Articular chondrocyte of knee joint (primary cell): ENCODE data around the gene INO80B. TPM values are rescaled to one million over a fixed set of nuclear protein-coding genes. Genes with fewer than 3 reads are reported as not detected.

Experiments
- total RNA-seq: library from RNA; depleted of rRNA; stranded (reverse); fragments of >200 nt; gene quantifications from 2 replicates; pipeline ENCODE4 v1.2.3, GENCODE V29; 2012

The INO80B gene
- 12.2 and 12.3 TPM in 2 replicates for total RNA-seq

GRCh38 chr2:74454654-74455511, at the start of gene INO80B:
Gene INO80B (plus strand): TSS chr2:74455087. CDS start chr2:74455117, 30 bp downstream.

GRCh38 chr2:74421221-74421870, 33.5 kb upstream of the INO80B start, which contains the start of the genes C2orf81 and WDR54:
Gene C2orf81 (minus strand): TSS chr2:74421619. CDS start chr2:74421560, 59 bp downstream.
Gene WDR54 (plus strand): TSS chr2:74421730. CDS start chr2:74422154, 424 bp downstream.

GRCh38 chr2:74441690-74442482, 13.0 kb upstream of the INO80B start, which contains the start of gene RTKN:
Gene RTKN (minus strand): TSS chr2:74441937. CDS start chr2:74441816, 121 bp downstream.

GRCh38 chr2:74458132-74458937, 3.4 kb downstream of the INO80B start, which contains the start of gene WBP1:
Gene WBP1 (plus strand): TSS chr2:74458438. CDS start chr2:74458603, 165 bp downstream.

GRCh38 chr2:74472086-74472944, 17.4 kb downstream of the INO80B start, which contains the start of gene MRPL53:
Gene MRPL53 (minus strand): TSS chr2:74472680. CDS start chr2:74472660, 20 bp downstream.

GRCh38 chr2:74482801-74483674, 28.2 kb downstream of the INO80B start, which contains the start of the genes CCDC142 and TTC31:
Gene CCDC142 (minus strand): TSS chr2:74482998. CDS start chr2:74482837, 161 bp downstream.
Gene TTC31 (plus strand): TSS chr2:74483081. CDS start chr2:74483096, 15 bp downstream.

GRCh38 chr2:74499267-74499939, 44.5 kb downstream of the INO80B start, which contains the start of gene LBX2:
Gene LBX2 (minus strand): TSS chr2:74499603. CDS start chr2:74499537, 66 bp downstream.

GRCh38 chr2:74507145-74507925, 52.4 kb downstream of the INO80B start, which contains the start of gene PCGF1:
Gene PCGF1 (minus strand): TSS chr2:74507695. CDS start chr2:74507668, 27 bp downstream.

Other genes with a start within 250 kb of the INO80B start
- 2.2 and 2.7 TPM in 2 replicates for gene SLC4A5, start 111.7 kb upstream of the INO80B start, total RNA-seq
- gene DCTN1, start 74.8 kb upstream of the INO80B start, total RNA-seq = 141 and 144 TPM in 2 replicates
- gene C2orf81, start 33.5 kb upstream of the INO80B start, total RNA-seq = 1.3 and 1.7 TPM in 2 replicates
- gene WDR54, start 33.4 kb upstream of the INO80B start, total RNA-seq = 18.3 and 19.7 TPM in 2 replicates
- 14.4 and 16.5 TPM in 2 replicates for gene RTKN, start 13.2 kb upstream of the INO80B start, total RNA-seq
- 31.6 and 33.8 TPM in 2 replicates for gene WBP1, start 3.4 kb downstream of the INO80B start, total RNA-seq
- gene MOGS, start 10.3 kb downstream of the INO80B start, total RNA-seq = 28.9 and 30.8 TPM in 2 replicates
- gene MRPL53, start 17.6 kb downstream of the INO80B start, total RNA-seq = 17.6 and 21.7 TPM in 2 replicates
- gene CCDC142, start 27.9 kb downstream of the INO80B start, total RNA-seq = 15.0 and 20.8 TPM in 2 replicates
- gene TTC31, start 28.0 kb downstream of the INO80B start, total RNA-seq = 11.4 and 14.6 TPM in 2 replicates
- gene LBX2, start 44.5 kb downstream of the INO80B start, total RNA-seq = 2.2 and 3.3 TPM in 2 replicates
- gene PCGF1, start 52.6 kb downstream of the INO80B start, total RNA-seq = 15.8 and 18.2 TPM in 2 replicates
- gene TLX2, start 59.4 kb downstream of the INO80B start, total RNA-seq = 0.11 and 0.13 TPM in 2 replicates
- not detected in 2 replicates for gene DQX1, start 71.1 kb downstream of the INO80B start, total RNA-seq
- gene AUP1, start 74.6 kb downstream of the INO80B start, total RNA-seq = 60.6 and 64.5 TPM in 2 replicates
- gene HTRA2, start 74.8 kb downstream of the INO80B start, total RNA-seq = 21.0 and 23.7 TPM in 2 replicates
- 162 and 188 TPM in 2 replicates for gene LOXL3, start 98.9 kb downstream of the INO80B start, total RNA-seq
- 58.1 and 87.9 TPM in 2 replicates for gene DOK1, start 99.6 kb downstream of the INO80B start, total RNA-seq
- 0.26 and 0.43 TPM in 2 replicates for gene M1AP, start 193.2 kb downstream of the INO80B start, total RNA-seq
- 5.9 and 6.1 TPM in 2 replicates for gene SEMA4F, start 199.2 kb downstream of the INO80B start, total RNA-seq